Neuron (in vitro differentiated cells): ENCODE measurements around the gene CD68.

ENCODE experiments used
- H2AFZ ChIP-seq: one replicate; pipeline ENCODE4 v1.6.1; 2013; ENCODE audit warnings: low read depth, mild to moderate bottlenecking, inconsistent platforms, low read length, moderate library complexity
- H3K27me3 ChIP-seq: one replicate; pipeline ENCODE4 v1.6.1; 2013; ENCODE audit warnings: low read length; ENCODE audit not compliant: insufficient read depth
- H3K36me3 ChIP-seq: one replicate; pipeline ENCODE4 v1.6.1; 2013; ENCODE audit warnings: low read length; ENCODE audit not compliant: insufficient read depth
- H3K4me1 ChIP-seq: one replicate; pipeline ENCODE4 v1.6.1; 2013; ENCODE audit warnings: low read length; ENCODE audit not compliant: insufficient read depth
- H3K4me3 ChIP-seq: 2 replicates; pipeline ENCODE4 v1.5.1; 2013; ENCODE audit warnings: mild to moderate bottlenecking, low read length, moderate library complexity
- H3K9me3 ChIP-seq: one replicate; pipeline ENCODE4 v1.6.1; 2013; ENCODE audit warnings: low read length

CD68 gene

GRCh38 chr17:7579834-7580603 lies 581 bp downstream of the CD68 start:
- no peaks in the 10 kb centered on the region for H3K9me3 ChIP-seq
- no peak overlapping the region for H3K4me3 ChIP-seq
- H3K4me1 ChIP-seq, result peaks cover 11% of the 10 kb centered on the region
- no peak overlapping the region for H2AFZ ChIP-seq
- H3K27me3 ChIP-seq, result no peaks in the 10 kb centered on the region
- peaks cover 60% of the 10 kb centered on the region for H3K36me3 ChIP-seq

- Histone ChIP-seq H3K9me3 (no peaks in the 10 kb centered on the region), H2AFZ (no peak overlapping the region), H3K36me3 (peaks cover 53% of the 10 kb centered on the region), H3K27me3 (no peaks in the 10 kb centered on the region), H3K4me1 (peaks cover 5% of the 10 kb centered on the region), H3K4me3 (no peak overlapping the region)
Observed at GRCh38 chr17:7580604-7581575, 1.5 kb downstream of the CD68 start.

GRCh38 chr17:7582396-7583252 lies 3.2 kb downstream of the CD68 start:
- no peaks in the 10 kb centered on the region for H3K9me3 ChIP-seq
- peak overlapping the region; percentile 65 for H3K4me3 ChIP-seq
- H3K36me3 ChIP-seq, result peaks cover 47% of the 10 kb centered on the region
- H3K27me3 ChIP-seq, result no peaks in the 10 kb centered on the region
- no peak overlapping the region for H2AFZ ChIP-seq
- peaks cover 5% of the 10 kb centered on the region for H3K4me1 ChIP-seq

GRCh38 chr17:7583253-7584109 lies 4.0 kb downstream of the CD68 start, which contains the start of gene MPDU1:
TSS of gene MPDU1 (plus strand) at chr17:7583852. CDS start at chr17:7583863, 11 bp downstream.
- Histone ChIP-seq H3K9me3 (no peaks in the 10 kb centered on the region), H2AFZ (no peak within 1 kb of the TSS), H3K4me3 (peak within 1 kb of the TSS; percentile 65), H3K27me3 (no peaks in the 10 kb centered on the region), H3K4me1 (peaks cover 5% of the 10 kb centered on the region), H3K36me3 (peaks cover 47% of the 10 kb centered on the region)

GRCh38 chr17:7586673-7587419 lies 7.4 kb downstream of the CD68 start:
- Histone ChIP-seq H3K27me3 (no peaks in the 10 kb centered on the region), H3K4me3 (no peak overlapping the region), H3K4me1 (peaks cover 19% of the 10 kb centered on the region), H3K9me3 (peaks cover 2% of the 10 kb centered on the region), H3K36me3 (peaks cover 49% of the 10 kb centered on the region), H2AFZ (no peak overlapping the region)

GRCh38 chr17:7587420-7588151 lies 8.1 kb downstream of the CD68 start:
- Histone ChIP-seq H2AFZ (no peak overlapping the region), H3K27me3 (no peaks in the 10 kb centered on the region), H3K4me3 (no peak overlapping the region), H3K4me1 (peaks cover 19% of the 10 kb centered on the region), H3K9me3 (peaks cover 2% of the 10 kb centered on the region), H3K36me3 (peaks cover 54% of the 10 kb centered on the region)

GRCh38 chr17:7588553-7589203 lies 9.2 kb downstream of the CD68 start:
- Histone ChIP-seq H3K9me3 (peaks cover 2% of the 10 kb centered on the region), H2AFZ (no peak overlapping the region), H3K4me1 (peaks cover 13% of the 10 kb centered on the region), H3K4me3 (no peak overlapping the region), H3K27me3 (no peaks in the 10 kb centered on the region), H3K36me3 (peaks cover 65% of the 10 kb centered on the region)

GRCh38 chr17:7589204-7589868 lies 9.9 kb downstream of the CD68 start:
- peaks cover 2% of the 10 kb centered on the region for H3K9me3 ChIP-seq
- peaks cover 13% of the 10 kb centered on the region for H3K4me1 ChIP-seq
- no peak overlapping the region for H3K4me3 ChIP-seq
- no peak overlapping the region for H2AFZ ChIP-seq
- H3K36me3 ChIP-seq, result peaks cover 71% of the 10 kb centered on the region
- no peaks in the 10 kb centered on the region for H3K27me3 ChIP-seq

- H3K27me3 ChIP-seq, result no peaks in the 10 kb centered on the region
- H3K9me3 ChIP-seq, result peaks cover 2% of the 10 kb centered on the region
- H3K4me1 ChIP-seq, result peaks cover 13% of the 10 kb centered on the region
- no peak within 1 kb of the TSS for H2AFZ ChIP-seq
- no peak within 1 kb of the TSS for H3K4me3 ChIP-seq
- H3K36me3 ChIP-seq, result peaks cover 79% of the 10 kb centered on the region
Observed at GRCh38 chr17:7589891-7590691, 10.7 kb downstream of the CD68 start, which contains the start of gene SOX15. TSS of gene SOX15 (minus strand) at chr17:7590094. CDS start at chr17:7589676, 418 bp downstream.

GRCh38 chr17:7590743-7591142 lies 11.3 kb downstream of the CD68 start:
- H3K27me3 ChIP-seq, result no peaks in the 10 kb centered on the region
- H3K36me3 ChIP-seq, result peaks cover 85% of the 10 kb centered on the region
- H3K9me3 ChIP-seq, result peaks cover 2% of the 10 kb centered on the region
- H3K4me3 ChIP-seq, result no peak overlapping the region
- no peak overlapping the region for H2AFZ ChIP-seq
- peaks cover 13% of the 10 kb centered on the region for H3K4me1 ChIP-seq
